Germinal center (tissue), 1 donor: ENCODE data around the gene LITAFD.
"Not testable (repeated sequence)": the region's sequence is repeated elsewhere in the genome, so short reads cannot be mapped to it uniquely, and the experiment has no call there.

ENCODE experiments used
- DNase-seq: peaks from one replicate; pipeline ENCODE4 v3.0.0; 2012; ENCODE audit warnings: mixed read lengths, low spot score

LITAFD gene

GRCh38 chr16:8872967-8873865 is 8.9 kb upstream of the LITAFD start:
- DNase-seq, result no peak

DNA sequence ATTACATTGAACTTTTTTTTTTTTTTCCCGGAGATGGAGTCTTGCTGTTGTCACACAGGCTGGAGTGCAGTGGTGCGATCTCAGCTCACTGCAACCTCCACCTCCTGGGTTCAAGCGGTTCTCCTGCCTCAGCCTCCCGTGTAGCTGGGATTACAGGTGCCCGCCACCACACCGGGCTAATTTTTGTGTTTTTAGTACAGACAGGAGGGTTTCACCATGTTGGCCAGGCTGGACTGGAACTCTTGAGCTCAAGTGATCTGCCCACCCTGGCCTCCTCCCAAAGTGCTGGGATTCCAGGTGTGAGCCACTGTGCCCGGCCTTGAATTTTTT is 8.3 kb upstream of the LITAFD start:
- not testable (repeated sequence) for DNase-seq

DNA sequence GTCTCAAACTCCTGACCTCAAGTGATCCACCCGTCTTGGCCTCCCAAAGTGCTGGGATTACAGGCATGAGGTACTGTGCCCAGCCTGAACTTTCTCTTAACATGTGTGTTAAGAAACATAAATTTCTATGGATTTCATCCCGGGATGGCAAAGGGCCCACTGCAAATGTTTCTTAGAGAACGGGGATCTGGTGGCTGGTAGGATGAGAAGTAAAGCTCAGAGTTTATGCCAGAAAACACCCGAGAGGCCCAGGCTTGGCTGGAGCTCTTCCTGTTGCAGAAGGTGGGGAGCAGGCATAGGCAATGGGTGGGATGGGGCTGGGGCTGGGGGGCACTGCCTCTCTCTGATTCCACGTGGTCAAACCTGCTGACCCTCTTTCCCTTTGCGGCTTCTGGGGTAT is 7.8 kb upstream of the LITAFD start:
- no peak for DNase-seq

- DNase-seq, result not testable (repeated sequence)
Measured at GRCh38 chr16:8875317-8875716, 6.8 kb upstream of the LITAFD start.

DNA sequence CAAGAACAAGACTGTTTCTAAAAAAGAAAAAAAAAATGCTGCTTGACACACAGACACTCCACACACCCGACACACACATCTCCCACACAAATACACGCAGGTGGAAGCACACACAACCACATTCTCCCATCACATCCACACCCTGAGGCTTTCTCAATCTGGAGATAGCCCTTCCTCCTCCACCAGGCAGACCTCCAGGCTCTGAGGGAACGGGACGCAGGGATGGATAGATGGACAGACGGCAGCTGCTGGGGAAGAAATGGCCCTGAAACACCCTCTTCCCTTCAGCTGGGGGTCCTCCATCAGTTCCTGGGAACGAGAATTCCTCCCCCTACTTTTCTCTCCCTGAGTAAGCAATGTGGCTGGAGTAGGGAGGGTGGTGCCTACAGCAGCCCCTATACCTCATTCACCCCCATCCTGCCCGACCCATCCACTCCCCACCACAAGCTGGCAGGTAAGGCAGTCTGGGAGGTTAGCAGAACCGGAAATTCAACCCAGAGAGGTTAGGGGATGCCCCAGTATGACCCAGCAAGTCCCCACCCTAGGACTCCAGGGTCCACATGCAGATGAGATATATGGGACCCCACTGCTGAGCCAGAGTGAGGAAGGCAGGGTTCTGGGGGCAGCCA is 4.1 kb upstream of the LITAFD start:
- no peak for DNase-seq

GRCh38 chr16:8878523-8878911 is 3.6 kb upstream of the LITAFD start:
- no peak for DNase-seq

DNA sequence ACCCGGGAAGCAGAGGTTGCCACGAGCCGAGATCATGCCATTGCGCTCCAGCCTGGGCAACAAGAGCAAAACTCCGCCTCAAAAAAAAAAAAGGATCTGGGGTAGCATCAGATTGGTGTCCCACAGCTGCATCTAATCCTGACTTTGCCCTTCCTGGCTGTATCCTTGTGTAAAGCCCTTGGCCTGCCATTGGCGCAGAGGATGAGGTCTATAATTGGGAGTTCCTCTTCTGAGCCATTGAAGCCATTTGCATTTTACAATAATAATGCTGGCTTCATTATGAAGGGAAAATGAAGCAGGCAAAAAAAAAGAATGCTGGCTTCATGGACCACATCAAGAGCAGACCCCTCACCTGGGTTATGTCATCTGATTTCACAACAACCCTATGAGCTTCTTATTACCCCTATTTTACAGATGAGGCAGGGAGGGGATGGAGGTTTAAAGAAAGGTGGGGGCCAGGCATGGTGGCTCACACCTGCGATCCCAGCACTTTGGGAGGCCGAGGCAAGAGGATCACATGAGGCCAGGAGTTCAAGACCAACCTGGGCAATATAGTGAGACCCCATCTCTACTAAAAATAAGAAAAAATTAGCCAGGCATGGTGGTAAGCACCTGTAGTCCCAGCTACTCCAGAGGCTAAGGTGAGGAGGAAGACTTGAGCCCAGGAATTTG is 1.2 kb upstream of the LITAFD start:
- DNase-seq, result no peak

DNA sequence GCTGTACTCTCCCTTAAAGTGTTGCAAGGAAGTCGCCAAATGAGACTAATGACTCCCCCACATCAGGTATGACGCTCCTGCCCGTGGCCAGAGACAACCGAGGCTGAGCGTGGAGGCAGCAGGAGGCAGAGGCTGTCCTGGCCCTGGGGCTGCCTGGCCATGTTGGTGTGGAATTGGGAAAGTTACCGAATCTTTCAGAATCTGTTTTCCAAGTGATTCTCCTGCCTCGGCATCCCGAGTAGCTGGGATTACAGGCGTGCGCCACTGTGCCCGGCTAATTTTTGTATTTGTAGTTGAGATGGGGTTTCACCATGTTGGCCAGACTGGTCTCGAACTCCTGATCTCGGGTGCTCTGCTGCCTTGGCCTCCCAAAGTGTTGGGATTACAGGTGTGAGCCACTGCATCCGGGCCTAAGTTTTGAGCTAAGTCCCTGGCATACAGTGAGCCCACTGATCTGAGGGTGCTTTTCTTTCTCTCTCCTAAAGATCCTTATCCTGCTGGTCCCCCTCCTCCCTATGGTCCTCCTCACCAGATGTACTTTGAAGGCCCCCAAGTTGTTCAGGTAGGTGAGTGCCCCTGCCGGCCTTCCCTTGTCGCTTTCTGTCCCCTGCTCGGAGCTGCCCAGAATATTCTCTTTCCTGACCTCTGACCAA is 700 bp downstream of the LITAFD start:
- DNase-seq, result no peak

- DNase-seq, result peak; percentile 25
Measured at GRCh38 chr16:8885674-8886592, 3.8 kb downstream of the LITAFD start.

DNA sequence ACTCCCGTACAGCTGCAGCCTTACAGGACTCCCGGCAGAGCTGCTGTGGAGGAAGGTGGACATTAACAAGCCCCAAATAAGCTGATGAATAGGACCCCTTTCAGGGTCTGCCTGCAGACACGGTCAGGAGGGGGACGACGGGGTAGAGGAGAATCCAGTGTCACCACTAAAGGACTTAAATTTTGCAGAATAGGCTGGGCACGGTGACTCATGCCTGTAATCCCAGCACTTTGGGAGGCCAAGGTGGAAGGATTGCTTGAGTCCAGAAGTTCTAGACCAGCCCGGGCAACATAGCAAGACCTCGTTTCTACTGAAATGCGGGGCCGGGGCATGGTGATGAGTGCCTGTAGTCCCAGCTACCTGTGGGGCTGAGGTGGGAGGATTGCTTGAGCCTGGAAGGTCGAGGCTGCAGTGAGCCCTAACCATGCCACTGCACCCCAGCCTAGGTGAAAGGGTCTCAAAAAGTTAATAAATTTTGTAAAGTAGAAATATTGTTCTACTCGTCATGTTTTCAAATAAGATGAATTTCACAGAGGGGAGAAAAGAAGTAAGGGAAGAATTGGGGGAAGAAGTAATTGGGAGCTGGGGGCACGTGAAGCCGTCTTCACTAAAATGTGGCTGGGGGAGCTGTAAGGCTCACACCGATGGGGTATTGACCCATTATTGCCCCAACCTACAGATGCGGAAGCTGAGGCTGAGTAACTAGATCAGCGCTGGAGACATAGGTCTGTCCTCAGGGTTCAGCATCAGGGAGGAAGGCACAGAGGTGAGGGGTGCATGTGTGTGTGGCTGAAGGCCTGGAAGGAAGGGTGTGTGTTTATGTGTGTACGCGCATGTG is 4.7 kb downstream of the LITAFD start:
- no peak for DNase-seq

GRCh38 chr16:8887431-8887765 is 5.2 kb downstream of the LITAFD start:
- no peak for DNase-seq

- no peak for DNase-seq
Measured at GRCh38 chr16:8887952-8888560, 5.9 kb downstream of the LITAFD start.

- DNase-seq, result no peak
Measured at GRCh38 chr16:8888951-8889892, 7.1 kb downstream of the LITAFD start.

GRCh38 chr16:8889893-8890548 is 7.9 kb downstream of the LITAFD start:
- DNase-seq, result no peak

DNA sequence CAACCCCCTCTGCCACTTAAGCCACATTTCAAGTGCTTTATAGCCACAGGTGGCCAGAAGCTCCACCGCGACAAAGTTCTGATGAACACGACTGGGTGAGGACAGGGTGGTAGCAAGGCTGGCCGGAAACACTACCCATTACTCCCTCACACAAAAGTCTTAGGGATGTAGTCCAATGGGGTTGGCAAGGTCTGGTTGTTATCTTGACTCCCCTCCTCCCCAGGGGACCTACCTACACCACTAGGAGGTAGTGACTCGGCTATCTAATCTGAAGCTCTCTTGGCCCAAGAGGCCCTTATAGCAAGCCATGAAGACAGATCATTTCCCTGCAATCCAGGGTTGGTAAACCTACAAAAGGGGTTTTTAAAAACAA is 8.4 kb downstream of the LITAFD start:
- no peak for DNase-seq

DNA sequence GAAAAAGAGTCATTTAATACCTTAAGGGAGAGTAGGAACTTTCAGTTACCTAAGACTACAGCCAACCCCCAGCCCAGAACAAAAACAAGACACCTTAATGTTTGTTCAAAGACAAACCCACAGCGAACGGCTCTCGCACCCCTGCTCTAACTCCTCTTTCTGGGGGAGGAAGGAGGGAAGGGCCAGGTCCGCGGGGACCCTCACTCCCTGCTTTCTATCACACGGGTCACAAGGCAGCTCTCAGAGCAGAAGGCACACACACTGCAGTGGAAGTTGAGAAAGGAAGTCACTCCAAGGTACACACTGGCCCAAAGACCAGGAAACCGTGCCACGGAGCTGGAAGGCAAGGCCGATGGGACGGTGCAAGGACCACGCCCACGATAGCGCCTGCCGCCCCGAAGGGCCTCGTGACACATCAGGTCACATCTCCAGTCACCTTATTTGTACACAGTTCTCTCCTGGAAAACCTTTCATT is 10.0 kb downstream of the LITAFD start:
- DNase-seq, result no peak

GRCh38 chr16:8893426-8893825 is 11.3 kb downstream of the LITAFD start:
- DNase-seq, result no peak

DNA sequence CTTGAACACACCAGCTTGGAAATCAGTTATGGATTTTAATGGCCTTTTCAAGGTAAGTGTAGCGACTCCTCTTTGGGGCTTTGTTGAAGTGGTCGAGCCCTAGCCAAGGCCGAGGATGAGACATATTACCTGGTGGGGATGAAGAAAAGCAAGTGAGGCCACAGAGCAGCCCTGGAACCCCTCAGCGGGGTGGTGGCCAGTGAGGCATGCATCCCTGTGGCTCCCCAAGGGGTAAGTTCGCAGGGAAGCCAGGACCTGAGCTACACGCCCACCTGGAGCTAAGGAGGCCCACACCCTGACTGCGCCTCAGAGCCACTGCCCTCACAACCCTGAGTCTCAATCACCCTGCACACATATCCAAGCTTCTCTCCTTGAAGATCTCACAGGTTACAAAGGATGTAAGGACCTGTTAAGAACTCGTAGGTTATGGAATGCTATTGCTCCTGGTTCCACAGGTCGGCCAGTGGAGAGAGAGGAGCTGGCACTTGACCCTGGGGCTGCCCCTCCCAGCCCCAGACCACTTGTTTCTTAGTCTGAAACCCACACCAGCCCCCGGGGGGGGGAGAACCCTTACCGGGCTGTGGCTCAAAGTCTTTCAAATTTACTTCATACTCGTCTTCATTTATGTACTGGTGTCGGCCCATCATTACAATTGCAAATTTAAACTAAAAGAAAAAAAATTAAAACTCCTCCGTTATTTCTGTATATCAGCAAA is 12.0 kb downstream of the LITAFD start:
- DNase-seq, result no peak
